Measurements from ENCODE around the gene MMD.

- TF ChIP-seq CTCF (conservative IDR thresholded peaks at IDR 0.05; ENCODE audit: low read length): no peak
- TF ChIP-seq EZH2phosphoT487 (IDR thresholded peaks at IDR 0.05; ENCODE audit: borderline replicate concordance): no peak
These were observed 52.9 kb downstream of the MMD start for GRCh38 chr17:55368706-55369105.

All from Loucy (cell line).